Hematopoietic multipotent progenitor cell treated with erythropoietin and hydrocortisone succinate and interleukin-3 and kit ligand, for 4 days (in vitro differentiated cells): ENCODE results near the gene PALD1.
A peak's percentile ranks its signal among the peaks of the same experiment; 100 is the strongest.

ENCODE experiments used
- DNase-seq: peaks from one replicate; pipeline ENCODE4 v3.0.0-alpha.2; 2015

PALD1 gene

DNA sequence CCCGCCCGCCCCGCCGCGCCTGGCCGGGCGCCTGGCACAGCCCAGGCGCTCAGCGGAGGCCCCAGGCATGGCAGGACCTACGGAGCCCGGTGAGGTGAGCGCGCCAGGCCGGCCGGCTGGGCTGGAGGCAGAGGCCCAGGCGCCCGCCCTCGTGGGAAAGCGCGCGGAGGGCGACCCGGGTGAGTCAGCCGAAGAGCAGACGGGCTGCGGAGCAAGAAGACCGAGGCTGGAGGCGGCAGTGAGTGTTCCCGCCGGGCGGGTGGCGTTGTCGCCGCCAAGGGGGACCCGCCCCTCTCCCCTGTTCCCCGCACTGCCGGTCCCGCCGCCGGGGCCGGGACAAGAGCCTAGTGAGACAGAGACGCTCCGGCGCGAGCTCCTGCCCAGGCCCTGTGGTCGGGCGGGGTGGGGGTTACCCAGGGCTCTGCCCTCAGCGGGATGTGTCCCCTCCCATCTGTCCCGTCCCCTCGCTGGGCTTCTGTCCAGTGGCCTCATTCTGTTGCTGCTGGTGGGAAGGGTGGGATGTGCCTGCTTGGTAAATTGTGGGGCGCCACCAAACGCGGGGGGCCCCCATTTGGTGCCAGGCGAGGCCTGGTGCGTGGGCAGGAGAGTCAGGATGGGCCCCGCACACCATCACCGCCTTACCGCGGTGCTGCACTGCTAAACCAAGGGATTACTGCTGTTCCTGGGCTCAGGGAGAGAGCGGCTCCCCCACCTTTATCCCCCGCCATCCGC lies 20.1 kb upstream of the PALD1 start:
- DNase-seq: peak; percentile 69

DNA sequence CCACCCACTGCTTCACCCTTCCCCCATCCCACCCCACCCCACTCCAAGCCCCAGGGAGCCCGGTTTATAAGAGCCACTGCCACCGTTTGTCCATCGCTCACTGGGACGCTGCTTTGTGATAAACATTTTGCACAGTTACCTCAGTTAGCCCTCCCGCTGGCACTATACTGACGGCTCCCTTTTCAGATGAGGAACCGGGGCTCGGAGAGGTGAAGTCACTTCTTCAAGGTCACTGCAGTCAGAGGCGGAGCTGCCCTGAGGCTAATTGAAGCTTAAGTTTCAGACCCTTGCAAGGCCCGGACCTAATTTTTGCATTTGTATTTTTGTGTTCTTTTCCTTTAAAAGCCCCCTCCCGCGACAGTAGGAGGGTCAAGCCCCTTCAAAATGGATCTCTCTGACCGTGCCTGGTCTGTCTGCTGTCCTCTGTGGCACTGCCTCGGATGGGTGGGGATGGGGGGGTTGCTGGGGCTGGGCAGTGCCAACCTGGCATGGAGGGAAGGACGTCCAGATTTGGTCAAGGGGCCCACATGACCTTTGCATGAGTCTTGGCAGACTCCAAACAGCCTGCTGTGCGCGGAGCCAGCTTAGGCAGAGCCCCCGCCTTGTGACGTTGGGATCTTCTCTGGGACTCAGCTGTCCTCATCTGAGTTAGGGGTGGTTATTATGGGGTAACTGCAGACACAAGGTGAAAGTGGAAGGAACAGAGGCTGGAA lies 19.4 kb upstream of the PALD1 start:
- DNase-seq: peak; percentile 27

DNA sequence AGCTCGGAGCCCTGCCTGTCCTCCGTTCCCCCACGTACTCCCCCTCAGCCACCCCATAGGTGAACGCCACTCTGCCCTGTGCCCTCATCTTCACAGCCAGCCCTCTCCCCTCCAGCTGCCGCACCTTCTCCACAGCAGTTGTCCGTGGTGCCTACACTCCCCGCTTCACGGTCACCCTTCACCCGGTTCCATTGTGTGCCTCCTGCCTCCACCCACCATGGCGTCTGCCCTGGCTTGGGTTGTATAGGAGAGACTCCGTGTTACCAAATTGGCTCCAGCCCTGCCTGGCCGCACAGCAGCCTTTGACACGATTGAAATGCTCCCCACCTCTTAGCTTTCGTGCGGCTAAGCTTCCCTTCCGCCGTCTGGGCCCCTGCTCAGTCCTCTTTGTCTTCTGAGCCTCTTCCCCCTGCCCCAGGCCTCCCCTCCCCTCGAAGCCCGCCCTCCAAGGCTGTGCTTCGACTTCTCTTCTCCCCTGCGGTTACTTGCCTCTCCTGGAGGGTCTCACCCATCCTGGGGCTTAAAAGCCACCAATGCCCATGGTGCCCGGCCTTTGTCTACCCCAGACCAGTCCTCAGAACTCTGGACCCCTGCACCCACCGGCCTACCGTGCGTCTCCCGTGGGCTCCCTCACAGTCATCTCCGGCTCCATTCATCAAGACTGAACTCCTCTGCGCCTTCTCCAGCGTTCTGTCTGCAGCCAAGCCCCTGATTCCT lies 18.6 kb upstream of the PALD1 start:
- DNase-seq: no peak

DNA sequence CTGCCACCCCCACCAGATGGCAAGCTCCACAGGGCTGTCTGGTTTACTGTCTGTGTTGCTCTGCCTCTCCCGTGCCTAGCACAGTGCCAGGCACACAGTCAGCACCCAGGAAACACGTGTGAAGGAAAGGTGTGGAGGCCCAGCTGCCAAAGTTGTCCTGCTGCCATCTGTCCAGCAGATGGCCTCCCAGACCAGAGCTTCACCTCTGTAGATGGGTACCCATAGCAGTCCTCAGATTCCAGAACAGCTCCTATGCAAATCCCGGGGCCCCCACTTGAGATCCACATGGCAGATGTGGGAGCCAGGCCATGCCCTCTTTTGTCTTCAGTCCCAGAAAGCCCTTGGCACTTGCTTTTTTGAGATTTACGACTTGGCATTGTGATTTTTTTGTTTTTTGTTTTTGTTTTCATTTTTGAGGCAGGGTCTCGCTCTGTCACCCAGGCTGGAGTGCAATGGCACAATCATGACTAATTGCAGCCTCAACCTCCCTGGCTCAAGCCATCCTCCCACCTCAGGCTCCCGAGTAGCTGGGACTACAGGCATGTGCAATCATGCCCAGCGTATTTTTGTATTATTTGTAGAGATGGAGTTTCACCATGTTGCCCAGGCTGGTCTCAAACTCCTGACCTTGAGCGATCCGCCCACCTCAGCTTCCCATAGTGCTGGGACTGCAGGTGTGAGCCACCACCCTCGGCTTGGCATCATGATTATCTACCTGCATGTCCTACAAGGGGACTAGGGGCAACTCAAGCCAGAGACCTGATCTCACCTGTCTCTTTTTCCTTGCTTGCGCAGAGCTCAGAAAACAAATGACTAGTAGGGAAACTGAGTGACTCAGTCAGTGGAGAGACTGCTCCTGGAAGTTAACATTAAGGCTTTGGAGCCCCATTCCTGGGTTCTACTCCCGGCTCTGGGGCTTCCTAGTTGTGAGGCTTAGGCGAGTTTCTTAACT lies 16.9 kb upstream of the PALD1 start:
- DNase-seq: peak; percentile 63

DNA sequence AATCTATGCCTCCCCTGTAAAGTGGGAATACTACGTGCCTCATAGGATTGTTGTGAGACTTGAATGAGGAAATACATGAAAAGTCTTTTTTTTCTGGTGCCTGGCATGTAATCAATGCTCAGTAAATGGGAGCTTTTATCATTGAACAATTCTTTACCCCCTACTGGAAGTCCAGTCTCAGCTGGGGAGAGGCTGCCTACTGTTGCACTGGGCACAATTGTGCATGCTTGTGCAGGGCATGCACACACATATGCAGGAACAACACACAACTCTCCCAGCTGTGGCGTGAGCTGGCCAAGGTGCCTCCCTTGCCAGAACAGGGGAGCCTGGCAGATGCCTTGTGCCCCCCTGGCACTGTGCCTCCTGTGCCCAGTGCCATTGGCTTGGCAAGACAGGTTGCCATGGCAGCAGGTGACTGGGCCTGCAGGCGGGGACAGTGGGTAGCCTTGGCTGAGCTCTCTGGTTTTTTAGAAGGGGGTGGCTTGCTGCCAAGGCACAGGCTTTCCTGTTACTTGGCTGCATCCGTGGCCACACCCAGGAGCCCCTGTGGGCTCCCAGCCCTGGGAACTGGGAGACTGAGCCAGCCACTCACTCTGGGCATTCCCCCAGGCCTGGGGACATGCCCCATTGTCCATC lies 16.1 kb upstream of the PALD1 start:
- peak; percentile 47 for DNase-seq

DNA sequence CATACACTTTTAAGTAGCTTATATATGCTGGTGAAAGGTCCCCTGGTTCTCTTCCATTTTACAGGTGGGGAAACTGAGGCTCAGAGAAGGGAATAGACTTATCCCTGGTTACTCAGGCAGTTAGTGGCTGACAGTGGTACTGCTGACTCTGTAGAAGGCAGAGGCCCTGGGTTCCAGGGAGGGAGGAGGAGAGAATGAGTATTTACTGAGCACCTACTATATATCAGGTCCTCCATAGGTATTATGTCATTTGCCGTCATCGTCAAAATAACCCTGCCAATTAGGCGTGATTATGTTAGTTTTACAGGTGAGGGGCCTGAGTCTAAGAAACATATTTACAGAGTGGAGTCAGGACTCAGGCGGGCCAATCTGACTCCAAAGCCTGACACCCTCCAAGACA lies 13.3 kb upstream of the PALD1 start:
- DNase-seq: no peak

DNA sequence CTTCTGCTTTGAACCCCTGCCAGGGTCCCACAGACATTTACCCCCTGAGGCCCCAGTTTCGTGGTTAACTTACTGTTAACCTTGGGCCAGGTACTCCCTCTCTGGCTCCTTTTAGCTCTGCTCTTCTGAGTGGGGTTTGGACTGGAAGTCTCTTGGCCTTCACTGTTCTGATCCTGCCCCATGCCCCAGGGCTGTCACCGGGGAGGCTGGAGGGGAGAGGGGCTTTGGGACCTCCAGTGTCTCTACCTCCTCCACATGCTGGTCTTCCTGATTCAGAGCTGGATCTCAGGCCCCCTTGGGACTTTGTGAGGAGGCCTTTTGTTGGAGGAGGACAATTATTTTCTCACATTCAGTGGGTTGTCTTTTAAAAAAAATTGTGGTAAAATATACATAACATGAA lies 12.7 kb upstream of the PALD1 start:
- no peak for DNase-seq

DNA sequence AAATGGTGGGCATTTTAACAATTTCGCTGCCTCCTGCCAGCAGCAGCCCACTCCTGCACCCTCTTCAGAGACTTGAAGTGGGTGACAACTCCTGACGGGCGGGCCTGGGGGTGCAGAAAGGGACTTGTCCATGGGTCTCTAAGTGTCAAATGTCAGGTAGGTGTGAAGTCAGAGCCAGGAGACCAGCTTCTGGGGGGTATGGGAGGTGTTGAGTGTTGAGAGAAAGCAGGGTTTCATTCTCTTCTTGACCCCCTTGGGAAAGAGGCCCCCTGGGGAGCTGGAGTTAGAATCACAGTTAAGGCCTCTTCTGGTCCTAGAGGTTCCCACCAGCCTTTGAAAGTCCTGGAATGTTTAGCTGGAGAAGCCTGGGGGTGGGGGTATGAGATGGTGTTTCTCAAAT lies 11.6 kb upstream of the PALD1 start:
- DNase-seq: no peak

DNA sequence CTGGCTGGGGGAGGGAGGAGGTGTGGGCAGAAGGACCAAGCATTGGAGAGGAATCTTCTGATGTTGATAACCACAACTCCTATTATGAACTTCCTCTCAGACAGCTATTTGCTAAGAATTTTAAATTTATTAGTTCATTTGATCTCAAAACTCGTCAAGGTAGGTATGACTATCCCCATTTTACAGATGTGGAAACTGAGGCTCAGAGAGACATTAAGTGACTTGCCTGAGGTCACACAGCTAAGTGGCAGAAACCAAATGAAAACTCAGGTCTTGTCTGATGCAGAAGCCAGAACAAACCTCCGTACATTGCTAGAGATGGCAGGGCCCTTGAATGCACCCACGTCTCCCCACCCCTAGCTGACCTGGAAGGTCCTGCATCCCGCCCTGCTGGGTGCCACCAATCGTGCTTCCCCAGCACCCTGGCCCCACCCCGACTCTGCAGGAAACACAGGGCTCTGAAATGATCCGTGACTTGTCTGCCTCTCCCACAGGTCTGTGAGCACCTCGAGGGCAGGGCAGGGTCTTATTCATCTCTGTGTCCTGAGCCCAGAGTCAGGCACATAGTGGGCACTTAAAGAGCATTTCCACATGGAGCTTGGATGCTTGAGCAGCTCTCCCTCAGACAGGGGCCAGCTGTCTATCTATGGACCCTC lies 5.6 kb upstream of the PALD1 start:
- DNase-seq: no peak

DNA sequence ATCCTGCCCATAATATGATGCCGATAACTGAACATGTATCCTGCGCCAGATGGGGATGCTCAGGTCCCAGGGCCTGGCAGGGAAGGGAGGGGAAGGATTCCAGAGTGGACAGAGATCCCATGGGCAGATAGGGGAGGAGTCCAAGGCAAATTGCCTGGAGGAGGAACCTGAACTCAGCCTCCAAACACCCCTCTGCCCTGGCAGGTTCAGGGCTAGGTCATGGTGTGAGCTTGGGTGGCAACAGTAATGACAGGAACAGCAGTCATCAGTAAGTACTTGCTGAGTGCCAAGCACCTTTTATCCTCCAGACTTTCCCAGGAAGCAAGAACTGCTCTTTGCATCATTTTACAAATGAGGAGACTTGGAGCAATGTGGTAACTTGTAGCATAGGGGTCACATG lies 3.8 kb upstream of the PALD1 start:
- no peak for DNase-seq

DNA sequence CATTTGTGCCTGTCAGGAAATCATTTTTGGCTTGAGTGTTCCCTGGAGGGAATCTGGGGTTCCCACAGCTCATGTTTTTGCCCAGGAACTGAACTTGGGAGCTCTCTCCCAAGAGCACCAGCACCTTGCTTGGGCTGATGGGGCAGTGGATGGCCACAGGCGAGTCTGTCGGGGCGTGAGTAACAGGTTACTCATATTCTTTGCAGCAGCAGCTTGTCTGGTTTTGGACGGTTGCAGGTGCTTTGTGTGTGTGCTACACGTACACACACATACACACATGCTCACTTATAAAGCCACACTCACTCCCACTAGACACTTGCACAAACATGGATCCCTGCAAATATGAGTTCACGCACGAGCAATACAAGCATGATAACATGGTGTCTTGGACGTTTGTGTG lies 2.9 kb upstream of the PALD1 start:
- no peak for DNase-seq

DNA sequence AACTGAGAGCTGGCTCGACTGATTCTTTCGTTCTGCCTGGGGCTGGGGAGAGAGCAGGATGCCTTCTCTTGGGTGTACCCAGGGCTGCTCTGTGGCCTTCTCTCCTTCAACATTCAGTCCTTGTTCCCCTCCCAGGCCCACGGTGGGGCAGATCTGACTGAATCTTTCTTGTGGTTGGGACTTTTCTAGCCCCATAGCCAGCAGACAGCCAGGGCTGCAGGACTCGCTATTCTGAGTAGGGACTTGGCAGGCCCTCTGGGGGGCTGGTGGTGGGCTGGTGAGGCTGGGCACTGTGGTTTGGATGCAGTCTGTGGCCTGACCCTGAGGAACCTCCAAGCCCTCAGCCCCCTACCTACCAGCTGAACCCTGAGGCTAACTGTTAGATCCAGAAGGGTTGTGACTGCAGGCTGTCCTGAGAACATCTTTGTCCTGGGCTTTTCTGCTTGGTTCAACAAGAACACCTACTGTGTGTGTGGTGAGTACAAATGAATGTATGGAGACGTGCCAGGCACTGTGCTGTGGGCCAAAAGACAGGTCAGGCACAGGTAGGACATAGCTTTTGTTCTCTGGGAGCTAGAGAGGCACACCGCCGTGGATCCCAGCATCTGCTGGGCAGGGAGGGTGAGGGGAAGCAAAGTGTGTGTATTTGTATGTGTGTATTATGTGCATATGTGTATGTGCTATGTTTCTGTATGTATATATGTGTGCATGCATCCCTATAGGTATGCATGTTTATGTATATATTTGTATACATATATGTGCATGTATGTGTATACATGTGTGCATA lies 2.1 kb upstream of the PALD1 start:
- no peak for DNase-seq

DNA sequence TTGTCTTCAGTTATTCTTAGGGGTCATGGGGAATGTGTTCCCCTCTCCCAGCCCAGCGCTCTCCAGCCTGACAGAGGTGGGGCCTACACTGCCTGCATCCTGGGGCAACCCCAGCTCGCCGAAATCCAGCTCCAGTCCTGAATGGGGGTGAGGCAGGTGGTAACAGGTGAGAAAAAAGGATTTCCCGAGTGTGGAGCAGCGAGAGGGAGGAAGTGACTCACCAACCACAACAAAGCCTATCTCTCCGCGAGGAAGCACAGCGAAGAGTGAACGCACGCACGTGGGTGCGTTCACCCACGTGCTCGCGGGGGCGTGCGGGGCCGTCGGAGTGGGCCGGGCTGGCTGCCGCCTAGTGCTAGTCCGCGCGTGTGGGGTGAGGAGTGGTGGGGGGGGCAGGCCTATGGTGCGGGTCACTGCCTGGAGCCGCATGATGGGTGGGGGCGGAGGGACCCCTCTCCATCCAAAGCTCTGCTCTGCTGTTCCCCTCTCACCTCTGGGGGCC lies 855 bp upstream of the PALD1 start:
- peak; percentile 61 for DNase-seq

DNA sequence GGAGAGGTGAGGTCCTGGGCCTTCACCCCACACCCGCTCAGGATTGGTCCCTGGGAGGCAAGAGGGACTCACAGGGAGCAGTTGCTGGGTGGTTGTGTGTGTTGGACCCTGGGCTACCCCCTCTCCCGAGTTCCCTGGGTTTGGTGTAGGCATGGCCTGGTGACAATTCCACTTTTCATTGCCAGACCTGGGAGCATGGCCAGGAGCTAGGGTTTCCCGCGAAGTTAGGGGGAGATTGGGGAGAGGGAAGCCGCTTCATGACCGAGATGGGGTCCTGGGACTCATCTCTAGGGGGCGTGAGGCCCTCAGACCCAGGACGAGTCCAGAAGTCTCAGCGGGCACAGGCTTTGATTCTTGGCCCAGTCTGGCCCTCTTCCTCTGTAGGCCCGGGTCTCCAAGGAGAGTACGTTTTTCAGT lies 606 bp downstream of the PALD1 start:
- DNase-seq: no peak

DNA sequence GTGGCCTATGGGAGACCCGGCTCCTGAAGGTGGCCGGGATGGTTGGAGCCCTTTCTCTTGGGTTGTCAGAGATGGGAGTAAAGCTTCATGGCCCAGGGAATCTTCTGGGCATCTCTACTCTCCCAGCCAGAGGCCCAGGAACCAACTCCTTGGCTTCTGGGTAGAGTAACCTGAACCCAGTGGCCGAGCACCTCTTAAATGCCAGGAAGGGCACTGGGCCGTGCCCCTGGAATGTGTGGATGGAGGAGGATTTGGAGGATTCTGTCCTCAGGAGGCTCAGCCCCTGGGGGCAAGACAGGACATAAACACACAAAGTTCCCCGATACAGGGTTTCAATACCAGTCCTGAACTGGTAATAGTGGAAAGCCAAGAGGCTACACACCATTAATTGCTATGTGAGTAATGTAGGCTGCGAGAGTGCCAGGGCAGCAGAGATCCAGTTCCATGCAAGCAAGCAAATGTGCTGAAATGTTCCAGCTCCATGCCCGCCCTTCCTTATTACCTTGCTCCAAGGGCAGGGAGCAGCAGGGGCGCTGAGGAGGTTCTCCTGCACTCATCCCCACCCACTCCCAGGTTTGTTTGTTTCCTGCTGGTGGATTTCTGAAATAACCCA lies 1.2 kb downstream of the PALD1 start:
- no peak for DNase-seq

DNA sequence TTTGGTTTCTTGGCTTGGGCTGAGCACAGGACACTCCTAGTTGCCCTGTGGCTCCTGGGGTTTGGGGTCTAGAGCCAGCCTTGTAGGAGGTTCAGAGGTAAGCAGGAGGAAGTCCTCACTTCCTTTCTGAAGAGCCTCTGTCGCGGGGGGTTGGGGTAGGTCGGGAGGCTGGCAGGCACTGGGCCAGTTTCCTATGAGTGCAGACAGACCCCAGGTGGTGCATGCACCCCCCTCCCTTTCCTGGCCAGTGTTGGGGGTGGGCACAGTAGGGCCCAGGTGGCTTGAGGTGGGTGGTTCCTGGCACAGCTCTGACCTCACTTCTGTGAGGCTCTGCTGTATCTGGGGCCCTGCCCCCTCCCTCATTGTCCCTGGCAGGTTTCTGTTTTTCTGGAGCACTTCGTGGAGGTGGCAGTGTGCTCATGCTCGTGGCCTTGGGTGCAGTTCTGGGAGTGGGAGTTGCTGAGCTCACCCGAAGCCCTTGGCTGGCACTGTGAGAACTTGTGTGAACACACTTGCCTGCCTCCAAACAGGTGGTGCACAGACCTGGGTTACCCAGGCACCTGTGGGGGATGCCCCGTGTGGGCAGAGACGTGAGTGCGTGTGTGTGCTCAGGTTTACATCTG lies 1.8 kb downstream of the PALD1 start:
- DNase-seq: peak; percentile 55

DNA sequence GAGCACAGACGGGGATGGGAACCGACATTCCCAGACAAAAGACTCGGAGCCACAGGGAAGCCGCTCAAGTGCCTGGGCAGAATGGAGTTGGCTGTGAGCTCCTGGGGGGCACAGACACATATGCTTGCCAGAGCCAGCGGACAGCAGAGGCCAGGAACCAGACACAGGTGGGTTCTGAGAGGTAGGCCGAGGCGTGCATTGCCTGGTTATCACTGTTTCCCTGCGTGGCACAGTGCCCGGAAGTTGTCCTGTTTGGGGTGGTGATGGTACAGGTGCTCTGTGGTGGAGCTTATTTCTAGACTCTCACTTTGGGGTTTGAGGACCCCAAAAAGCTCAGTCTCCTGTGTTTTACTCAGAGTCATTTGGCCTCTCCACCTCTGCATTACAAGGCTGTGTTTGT lies 2.5 kb downstream of the PALD1 start:
- no peak for DNase-seq

DNA sequence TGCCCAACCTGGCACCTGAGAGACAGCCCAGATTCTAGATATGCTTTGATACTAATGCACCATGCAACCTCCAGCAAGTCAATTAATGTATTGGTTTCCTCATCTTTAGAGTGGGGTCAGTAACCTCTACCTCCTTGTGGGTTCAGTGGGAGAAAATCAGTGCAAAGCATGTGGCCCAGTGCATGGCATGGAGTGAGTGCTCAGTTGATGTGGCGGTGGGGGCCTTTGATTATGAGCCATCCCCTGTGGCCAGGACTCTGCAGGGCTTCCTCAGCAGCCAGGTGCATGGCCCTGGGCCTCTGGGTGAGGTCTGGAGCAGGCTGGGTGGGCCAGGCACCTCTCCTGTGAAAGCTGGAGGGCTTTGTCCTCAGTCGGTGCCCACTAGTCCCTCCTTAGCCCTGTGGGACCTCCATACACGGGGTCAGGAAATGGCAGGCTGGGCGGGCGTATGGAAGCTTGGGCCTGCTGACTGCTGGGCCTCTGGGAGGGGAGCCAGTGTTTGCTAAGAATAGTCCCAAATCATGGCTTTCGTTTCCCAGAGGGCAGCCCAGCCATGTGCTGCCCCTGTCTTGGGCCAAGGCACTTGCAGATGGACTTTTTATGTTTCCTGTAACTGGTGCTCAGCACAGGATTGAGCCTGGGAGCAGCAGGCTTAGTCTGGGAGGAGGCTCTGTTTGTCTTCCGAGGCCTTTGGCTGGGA lies 3.4 kb downstream of the PALD1 start:
- no peak for DNase-seq
